Measurements from ENCODE around the gene CYP3A4.
"Not testable (repeated sequence)": the region's sequence is repeated elsewhere in the genome, so short reads cannot be mapped to it uniquely, and the experiment has no call there.

The CYP3A4 gene

DNA sequence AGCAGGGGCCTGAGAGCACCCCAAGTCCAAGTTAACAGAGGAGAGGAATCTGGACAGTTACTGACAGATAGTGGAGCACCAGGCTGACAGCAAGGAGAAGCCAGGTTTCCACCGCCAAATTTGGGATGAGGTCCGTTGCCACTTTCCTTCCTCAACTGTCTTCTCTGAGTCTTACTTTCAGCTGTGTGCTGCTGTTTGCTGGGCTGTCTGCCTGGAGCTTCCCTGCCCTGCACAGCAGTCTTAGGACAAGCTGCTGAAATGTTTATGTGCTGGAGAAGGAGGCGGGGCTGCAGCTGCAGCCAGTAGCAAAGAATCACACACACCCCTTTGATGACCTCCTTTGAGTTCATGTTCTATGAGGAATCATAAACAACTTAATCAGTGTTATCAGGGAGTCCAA lies 31.6 kb downstream of the CYP3A4 start:
- DNase-seq (ENCODE audit: low read depth in 2 of 2): no peak

GRCh38 chr7:99751322-99752052 lies 32.5 kb downstream of the CYP3A4 start:
- DNase-seq (ENCODE audit: low read depth in 2 of 2): not testable (repeated sequence)

DNA sequence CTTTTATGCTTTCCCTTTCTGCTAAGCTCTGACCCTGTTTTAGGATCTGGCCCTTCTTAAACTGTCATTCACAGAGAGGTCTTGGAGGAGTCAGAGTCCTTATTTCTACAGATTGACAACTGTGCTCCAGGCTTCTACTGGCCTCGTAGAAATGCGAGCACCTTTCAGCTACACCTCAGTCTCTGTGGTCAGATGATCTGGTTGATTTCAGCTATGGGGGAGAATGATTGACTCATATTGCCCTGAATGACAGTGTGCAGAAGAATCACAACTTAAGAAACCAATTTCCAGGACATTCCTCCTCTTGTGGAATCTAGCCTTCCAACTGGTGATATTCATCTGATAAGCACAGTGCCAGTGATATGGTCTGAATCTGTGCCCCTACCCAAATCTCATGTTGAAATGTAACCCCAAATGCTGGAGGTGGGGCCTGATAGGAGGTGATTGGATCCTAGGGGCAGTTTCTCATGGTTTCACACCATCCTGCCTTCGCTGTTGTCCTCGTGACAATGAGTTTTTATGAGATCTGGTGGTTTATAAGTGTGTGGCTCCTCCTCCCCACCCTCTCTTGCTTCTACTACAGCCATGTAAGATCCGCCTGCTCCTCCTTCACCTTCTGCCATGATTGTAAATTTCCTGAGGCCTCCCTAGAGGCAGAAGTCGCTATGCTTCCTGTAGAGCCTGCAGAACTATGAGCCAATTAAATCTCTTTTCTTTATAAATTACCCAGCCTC lies 35.0 kb downstream of the CYP3A4 start:
- DNase-seq (ENCODE audit: low read depth in 2 of 2): no peak

DNA sequence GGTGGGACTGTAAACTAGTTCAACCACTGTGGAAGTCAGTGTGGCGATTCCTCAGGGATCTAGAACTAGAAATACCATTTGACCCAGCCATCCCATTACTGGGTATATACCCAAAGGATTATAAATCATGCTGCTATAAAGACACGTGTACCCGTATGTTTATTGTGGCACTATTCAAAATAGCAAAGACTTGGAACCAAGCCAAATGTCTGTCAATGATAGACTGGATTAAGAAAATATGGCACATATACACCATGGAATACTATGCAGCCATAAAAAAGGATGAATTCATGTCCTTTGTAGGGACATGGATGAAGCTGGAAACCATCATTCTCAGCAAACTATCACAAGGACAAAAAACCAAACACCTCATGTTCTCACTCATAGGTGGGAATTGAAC lies 37.1 kb downstream of the CYP3A4 start:
- DNase-seq (ENCODE audit: low read depth in 2 of 2): not testable (repeated sequence)

- not testable (repeated sequence) for DNase-seq (ENCODE audit: low read depth in 2 of 2)
Measured at GRCh38 chr7:99745395-99745794, 38.6 kb downstream of the CYP3A4 start.

DNA sequence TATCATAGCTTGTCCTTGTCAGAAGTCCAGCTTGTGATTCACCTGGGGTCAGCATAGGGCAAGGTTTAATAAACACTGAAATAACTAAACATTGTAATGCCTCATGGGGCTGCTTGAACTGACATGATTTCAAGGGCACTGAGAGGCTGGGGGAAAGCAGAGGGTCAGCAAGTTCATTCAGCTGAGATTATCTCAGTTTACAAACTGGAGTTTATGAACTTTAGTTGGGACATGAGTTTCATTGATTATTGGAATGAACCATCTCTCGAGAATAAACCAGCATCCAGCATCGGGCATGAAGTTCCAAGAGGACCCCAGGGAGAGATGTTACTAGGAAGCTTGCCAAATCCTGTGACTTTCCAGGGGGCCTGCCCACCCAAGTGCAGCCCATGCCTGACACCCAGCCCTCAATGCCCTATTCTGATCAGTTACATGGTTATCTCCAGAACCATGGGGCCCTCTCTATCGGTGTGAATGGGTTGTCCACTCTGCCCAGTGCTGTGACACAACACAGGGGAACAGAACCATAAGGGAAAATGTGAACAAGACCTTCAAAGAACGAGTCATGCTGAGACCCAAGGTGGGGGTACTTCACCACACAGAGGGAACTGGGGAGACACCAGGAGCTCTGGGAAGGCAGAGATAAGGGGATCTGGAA lies 41.1 kb downstream of the CYP3A4 start:
- no peak for DNase-seq (ENCODE audit: low read depth in 2 of 2)

GRCh38 chr7:99741441-99741795 lies 42.6 kb downstream of the CYP3A4 start:
- DNase-seq (ENCODE audit: low read depth in 2 of 2): no peak

DNA sequence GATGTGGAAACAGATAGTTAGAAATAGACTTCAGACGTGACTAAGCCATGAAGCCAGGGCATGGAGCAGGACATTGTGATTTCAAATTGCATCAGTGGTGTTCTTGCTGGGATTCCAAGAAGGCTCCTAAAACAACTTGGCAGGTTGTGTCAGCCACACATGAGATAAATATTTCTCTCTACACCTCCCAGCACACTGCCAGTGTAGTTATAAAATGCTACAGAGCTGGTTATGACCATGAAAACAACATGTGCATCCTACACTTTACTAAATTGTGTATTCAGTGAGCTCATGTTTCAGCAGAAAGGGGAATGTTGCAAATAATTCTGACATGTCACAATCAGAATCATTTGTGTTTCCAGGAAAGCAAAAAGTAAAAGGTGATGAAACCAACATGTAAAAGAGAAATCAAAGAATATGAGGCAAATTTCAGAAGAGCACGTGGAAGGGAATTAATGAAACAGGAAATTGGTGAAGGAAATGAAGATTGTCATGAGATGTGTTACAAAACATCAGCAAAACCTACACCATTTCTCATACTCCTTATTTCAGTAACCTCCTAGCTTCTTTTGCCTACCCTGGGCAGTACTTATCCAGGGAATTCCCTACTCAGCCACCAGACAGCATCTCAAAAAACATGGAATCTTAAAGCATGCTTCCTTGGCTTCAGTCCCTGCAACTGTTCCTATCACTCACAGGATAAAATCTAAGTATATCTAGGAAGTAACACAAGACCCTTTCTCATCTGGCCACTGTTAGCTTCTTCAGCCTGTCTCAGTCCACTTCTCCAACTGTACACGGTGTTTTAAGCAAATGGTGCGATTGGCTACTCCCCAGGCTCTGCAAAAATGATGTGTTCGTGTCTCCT lies 43.2 kb downstream of the CYP3A4 start:
- DNase-seq (ENCODE audit: low read depth in 2 of 2): no peak

DNA sequence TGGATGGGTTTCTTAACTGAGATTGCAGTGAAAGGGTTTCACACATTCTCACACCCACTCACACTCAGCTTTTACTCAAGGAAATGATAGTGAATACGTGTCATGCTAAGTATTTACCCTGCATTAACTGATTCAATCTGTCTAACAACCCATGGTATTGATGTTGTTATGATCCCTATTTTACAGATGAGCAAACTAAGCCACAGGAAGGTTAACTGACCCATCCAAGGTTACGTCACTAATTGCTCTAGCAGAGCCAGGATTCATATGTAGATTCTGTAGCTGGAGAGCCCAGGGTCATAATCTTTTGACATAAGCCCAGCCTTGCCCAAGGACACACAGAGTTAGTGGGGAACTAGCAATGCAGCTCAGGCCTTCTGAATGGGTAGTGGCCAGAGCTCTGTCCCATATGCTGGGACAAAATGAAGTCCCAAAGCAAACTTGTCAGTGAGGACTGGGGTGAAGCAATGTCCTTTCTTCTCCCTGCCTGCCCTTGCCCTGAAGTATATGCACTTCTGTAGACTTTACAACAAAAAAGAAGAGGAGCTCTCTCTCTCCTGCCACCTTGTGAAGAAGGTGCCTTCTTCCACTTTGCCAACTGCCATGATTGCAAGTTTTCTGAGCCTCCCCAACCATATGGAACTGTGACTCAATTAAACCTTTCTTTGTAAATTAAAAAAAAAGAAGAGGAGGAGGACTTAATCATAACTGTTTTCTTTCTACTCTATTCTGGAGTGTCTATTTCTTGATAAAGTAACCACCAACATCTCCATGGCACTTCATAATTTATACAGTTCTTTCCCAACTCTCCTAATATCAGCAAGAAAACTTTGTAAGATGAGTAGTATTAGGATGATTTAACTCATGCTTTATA lies 44.0 kb downstream of the CYP3A4 start:
- DNase-seq (ENCODE audit: low read depth in 2 of 2): no peak

DNA sequence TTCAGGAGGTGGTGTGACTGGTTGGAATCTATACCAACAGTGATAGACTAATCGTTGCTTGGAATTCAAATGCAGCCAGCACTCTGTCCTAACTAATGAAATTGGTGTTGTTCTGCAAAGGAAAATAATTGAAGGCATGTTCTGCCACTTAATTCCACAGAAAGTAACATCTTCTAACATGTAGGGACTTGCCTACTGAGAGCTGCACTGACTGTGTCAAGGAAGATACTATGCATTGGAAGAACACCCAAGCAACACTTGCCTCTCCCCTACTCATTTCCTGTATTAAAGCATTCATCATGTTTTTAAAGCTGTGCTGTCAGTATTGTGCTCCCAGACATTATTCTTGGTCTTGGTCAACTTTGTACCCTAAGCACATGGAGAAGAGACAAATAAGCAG lies 46.3 kb downstream of the CYP3A4 start:
- DNase-seq (ENCODE audit: low read depth in 2 of 2): no peak

- DNase-seq (ENCODE audit: low read depth in 2 of 2): not testable (repeated sequence)
Measured at GRCh38 chr7:99736667-99737066, 47.3 kb downstream of the CYP3A4 start.

DNA sequence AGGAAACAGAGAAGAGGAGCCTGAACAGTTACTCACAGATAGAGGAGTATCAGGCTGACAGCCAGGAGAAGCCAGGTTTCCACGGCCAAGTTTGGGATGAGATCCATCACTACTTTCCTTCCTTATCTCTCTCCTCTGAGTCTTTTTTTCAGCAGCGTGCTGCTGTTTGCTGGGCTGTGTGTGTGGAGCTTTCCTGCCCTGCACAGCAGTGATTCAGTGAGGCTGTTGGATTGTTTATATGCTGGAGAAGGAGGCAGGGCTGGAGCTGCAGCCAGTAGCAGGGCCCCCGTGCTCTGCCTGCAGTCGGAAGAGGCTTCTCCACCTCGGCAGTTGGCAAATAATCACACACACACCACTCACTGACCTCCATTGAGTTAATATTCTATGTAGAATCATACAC lies 49.0 kb downstream of the CYP3A4 start, which contains the start of gene CYP3A7:
Gene CYP3A7 (minus strand): TSS at position 210 of the 400 bp plus-strand sequence. CDS start 103 bp downstream, at position 107.
- DNase-seq (ENCODE audit: low read depth in 2 of 2): no peak

DNA sequence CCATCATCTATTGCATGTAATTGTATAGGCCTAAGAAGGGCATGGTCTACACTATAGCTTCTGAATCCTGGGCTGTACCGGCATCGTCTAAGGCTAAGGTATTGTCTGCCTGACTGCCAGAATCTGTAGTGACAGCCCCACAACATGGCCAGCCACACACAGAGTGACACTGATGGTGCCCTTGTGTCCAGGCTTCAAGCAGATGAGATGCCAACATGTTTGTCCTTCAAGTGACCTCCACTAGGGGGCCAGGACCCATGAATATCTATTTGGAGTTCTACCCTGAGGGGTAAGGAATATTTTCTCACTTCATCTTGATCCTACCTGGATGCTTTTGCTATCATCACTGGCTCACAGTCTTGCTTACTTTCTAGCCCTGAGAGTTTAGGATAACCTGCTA lies 50.5 kb downstream of the CYP3A4 start:
- DNase-seq (ENCODE audit: low read depth in 2 of 2): no peak

DNA sequence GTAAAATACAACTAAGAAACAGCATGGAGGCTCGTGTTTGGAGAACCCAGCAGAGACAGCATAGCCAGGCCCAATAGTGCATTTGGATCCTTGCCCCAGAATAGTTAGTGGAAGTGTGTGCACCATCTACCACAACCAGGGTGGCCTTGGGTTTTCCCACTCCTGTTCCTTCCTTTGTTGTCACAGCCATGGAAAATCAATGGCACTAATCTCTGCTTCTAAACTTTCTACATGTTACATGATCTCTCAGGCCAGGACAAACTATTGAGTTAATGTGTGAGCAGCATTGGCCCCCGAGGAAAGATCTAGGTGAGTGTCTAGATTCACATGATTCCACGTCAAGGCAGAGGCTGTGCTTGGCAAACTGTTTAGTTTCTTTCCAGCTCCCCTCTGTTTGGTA lies 51.0 kb downstream of the CYP3A4 start:
- DNase-seq (ENCODE audit: low read depth in 2 of 2): no peak

GRCh38 chr7:99731638-99732374 lies 52.2 kb downstream of the CYP3A4 start:
- no peak for DNase-seq (ENCODE audit: low read depth in 2 of 2)

GRCh38 chr7:99730992-99731391 lies 53.0 kb downstream of the CYP3A4 start:
- DNase-seq (ENCODE audit: low read depth in 2 of 2): no peak

- no peak for DNase-seq (ENCODE audit: low read depth in 2 of 2)
Measured at GRCh38 chr7:99730238-99730810, 53.7 kb downstream of the CYP3A4 start.

DNA sequence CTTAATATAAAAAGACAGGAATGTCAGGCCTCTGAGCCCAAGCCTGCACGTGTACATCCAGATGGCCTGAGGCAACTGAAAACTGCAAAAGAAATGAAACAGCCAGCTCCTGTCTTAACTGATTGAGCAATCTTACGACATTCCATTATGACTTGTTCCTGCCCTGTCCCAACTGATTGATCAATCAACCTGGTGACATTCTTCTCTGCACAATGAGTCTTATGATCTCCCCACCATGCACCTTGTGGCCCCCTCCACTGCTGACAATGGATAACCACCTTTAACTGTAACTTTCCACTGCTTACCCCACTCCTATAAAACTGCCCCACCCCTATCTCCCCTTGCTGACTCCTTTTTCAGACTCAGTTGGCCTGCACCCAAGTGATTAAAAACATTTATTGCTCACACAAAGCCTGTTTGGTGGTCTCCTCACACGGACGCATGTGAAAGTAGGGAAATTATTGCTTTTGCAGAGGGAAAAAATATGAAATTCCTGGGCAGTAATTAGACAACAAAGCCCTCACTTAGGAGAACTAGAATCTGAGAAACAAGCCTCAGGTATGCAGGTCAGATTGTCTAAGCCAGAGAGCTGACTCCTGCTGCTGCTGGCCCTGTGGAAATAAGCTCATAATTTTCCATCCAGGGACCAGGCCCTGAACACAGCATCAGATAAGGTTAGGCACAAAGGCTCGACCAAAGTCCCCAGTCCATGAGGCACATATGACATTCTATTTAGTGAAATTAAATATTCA lies 54.3 kb downstream of the CYP3A4 start:
- DNase-seq (ENCODE audit: low read depth in 2 of 2): no peak

DNA sequence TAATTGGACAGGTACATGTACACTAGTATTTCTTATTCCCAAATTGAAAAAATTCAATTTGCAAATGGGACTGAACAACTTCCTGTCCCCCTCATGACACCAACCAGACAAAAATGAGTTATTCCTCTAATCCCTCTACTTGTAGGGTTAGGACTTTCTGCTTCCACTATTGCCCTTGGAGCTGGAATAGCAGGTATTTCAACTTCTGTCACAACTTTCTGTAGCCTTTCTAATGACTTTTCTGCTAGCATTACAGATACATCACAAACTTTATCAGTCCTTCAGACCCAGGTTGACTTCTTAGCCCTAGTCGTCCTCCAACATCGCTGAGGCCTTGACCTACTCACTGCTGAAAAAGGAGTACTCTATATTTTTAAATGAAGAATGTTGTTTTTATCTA lies 55.4 kb downstream of the CYP3A4 start:
- no peak for DNase-seq (ENCODE audit: low read depth in 2 of 2)
